NB4 (cell line): ENCODE measurements around the gene FLVCR1.

Source experiments
- CTCF ChIP-seq: IDR thresholded peaks from one replicate; pipeline ENCODE4 v1.5.1; 2012; ENCODE audit warnings: low read depth, low read length
- MAX ChIP-seq: IDR thresholded peaks from 2 replicates; pipeline ENCODE4 v1.6.1; 2011; ENCODE audit warnings: low read depth, low read length
- MYC ChIP-seq: IDR thresholded peaks from 2 replicates; pipeline ENCODE4 v1.6.1; 2011; ENCODE audit warnings: low read depth, low read length
- POLR2A ChIP-seq: IDR thresholded peaks from 2 replicates; pipeline ENCODE4 v1.6.1; 2011; ENCODE audit warnings: mild to moderate bottlenecking; ENCODE audit not compliant: insufficient read length; ENCODE audit errors: extremely low read depth

GRCh38 chr1:212825798-212826452 is 32.1 kb upstream of the FLVCR1 start:
- TF ChIP-seq CTCF (no peak), MYC (no peak), POLR2A (no peak), MAX (no peak)
